GM10847 (cell line): ENCODE measurements around the gene OR13C9.
"Not testable (repeated sequence)": the region's sequence is repeated elsewhere in the genome, so short reads cannot be mapped to it uniquely, and the experiment has no call there.

Experiments used
- POLR2A ChIP-seq: IDR thresholded peaks from 2 replicates; pipeline ENCODE4 v1.6.1; 2011; ENCODE audit not compliant: insufficient read length; ENCODE audit errors: extremely low read depth

Gene OR13C9

GRCh38 chr9:104618104-104618503, at the start of gene OR13C9:
Gene OR13C9 (minus strand): TSS chr9:104618204. CDS start chr9:104618204, 0 bp downstream.
- TF ChIP-seq POLR2A: no peak

GRCh38 chr9:104658496-104659195, 40.6 kb upstream of the OR13C9 start:
- no peak for TF ChIP-seq POLR2A

GRCh38 chr9:104635456-104635855, 17.5 kb upstream of the OR13C9 start:
- no peak for TF ChIP-seq POLR2A

GRCh38 chr9:104633976-104634520, 16.0 kb upstream of the OR13C9 start:
- TF ChIP-seq POLR2A: no peak

- no peak for TF ChIP-seq POLR2A
These were observed 586 bp downstream of the OR13C9 start for GRCh38 chr9:104617418-104617817.

GRCh38 chr9:104611213-104611612, 6.8 kb downstream of the OR13C9 start:
- TF ChIP-seq POLR2A: no peak

- no peak for TF ChIP-seq POLR2A
These were observed 9.7 kb downstream of the OR13C9 start for GRCh38 chr9:104608336-104608735.

- TF ChIP-seq POLR2A: no peak
These were observed 11.9 kb downstream of the OR13C9 start for GRCh38 chr9:104606152-104606551.

- not testable (repeated sequence) for TF ChIP-seq POLR2A
These were observed 12.5 kb downstream of the OR13C9 start, which contains the start of gene OR13C2 for GRCh38 chr9:104605527-104605926. Gene OR13C2 (minus strand): TSS chr9:104605627. CDS start chr9:104605627, 0 bp downstream.

GRCh38 chr9:104604801-104605200, 13.2 kb downstream of the OR13C9 start:
- no peak for TF ChIP-seq POLR2A

- TF ChIP-seq POLR2A: not testable (repeated sequence)
These were observed 18.7 kb downstream of the OR13C9 start, which contains the start of gene OR13C5 for GRCh38 chr9:104599313-104599712. Gene OR13C5 (minus strand): TSS chr9:104599413. CDS start chr9:104599413, 0 bp downstream.

- TF ChIP-seq POLR2A: no peak
These were observed 28.4 kb downstream of the OR13C9 start for GRCh38 chr9:104589626-104590025.

GRCh38 chr9:104586496-104587180, 31.4 kb downstream of the OR13C9 start:
- TF ChIP-seq POLR2A: no peak

- TF ChIP-seq POLR2A: no peak
These were observed 37.4 kb downstream of the OR13C9 start for GRCh38 chr9:104580562-104580961.

GRCh38 chr9:104577263-104577662, 40.7 kb downstream of the OR13C9 start:
- TF ChIP-seq POLR2A: no peak

- TF ChIP-seq POLR2A: no peak
These were observed 42.5 kb downstream of the OR13C9 start for GRCh38 chr9:104575456-104575855.
